Measurements from ENCODE around the gene RNF133.

The RNF133 gene

GRCh38 chr7:122699017-122699416 lies at the start of gene RNF133:
RNF133 (minus strand) TSS chr7:122699117; CDS start chr7:122698918, 199 bp downstream.
- DNase-seq (ENCODE audit: low read depth), result no peak
- no peak within 1 kb of the TSS for H3K4me3 ChIP-seq (ENCODE audit: low read depth, low read length)

- H3K4me3 ChIP-seq (ENCODE audit: low read depth, low read length), result no peak overlapping the region
- no peak for DNase-seq (ENCODE audit: low read depth)
Observed at GRCh38 chr7:122748195-122748594, 49.3 kb upstream of the RNF133 start.

GRCh38 chr7:122746948-122747347 lies 48.0 kb upstream of the RNF133 start:
- H3K4me3 ChIP-seq (ENCODE audit: low read depth, low read length), result no peak overlapping the region
- no peak for DNase-seq (ENCODE audit: low read depth)

- no peak for DNase-seq (ENCODE audit: low read depth)
- no peak overlapping the region for H3K4me3 ChIP-seq (ENCODE audit: low read depth, low read length)
Observed at GRCh38 chr7:122743211-122743610, 44.3 kb upstream of the RNF133 start.

GRCh38 chr7:122738947-122739346 lies 40.0 kb upstream of the RNF133 start:
- H3K4me3 ChIP-seq (ENCODE audit: low read depth, low read length), result no peak overlapping the region
- no peak for DNase-seq (ENCODE audit: low read depth)

- no peak overlapping the region for H3K4me3 ChIP-seq (ENCODE audit: low read depth, low read length)
- DNase-seq (ENCODE audit: low read depth), result no peak
Observed at GRCh38 chr7:122736183-122736582, 37.3 kb upstream of the RNF133 start.

- no peak overlapping the region for H3K4me3 ChIP-seq (ENCODE audit: low read depth, low read length)
- no peak for DNase-seq (ENCODE audit: low read depth)
Observed at GRCh38 chr7:122727759-122728158, 28.8 kb upstream of the RNF133 start.

- DNase-seq (ENCODE audit: low read depth), result no peak
- H3K4me3 ChIP-seq (ENCODE audit: low read depth, low read length), result no peak overlapping the region
Observed at GRCh38 chr7:122727354-122727753, 28.4 kb upstream of the RNF133 start.

- no peak overlapping the region for H3K4me3 ChIP-seq (ENCODE audit: low read depth, low read length)
- no peak for DNase-seq (ENCODE audit: low read depth)
Observed at GRCh38 chr7:122726881-122727280, 28.0 kb upstream of the RNF133 start.

- no peak for DNase-seq (ENCODE audit: low read depth)
- no peak overlapping the region for H3K4me3 ChIP-seq (ENCODE audit: low read depth, low read length)
Observed at GRCh38 chr7:122724366-122724765, 25.4 kb upstream of the RNF133 start.

- DNase-seq (ENCODE audit: low read depth), result no peak
- H3K4me3 ChIP-seq (ENCODE audit: low read depth, low read length), result no peak overlapping the region
Observed at GRCh38 chr7:122719010-122719578, 20.2 kb upstream of the RNF133 start.

- no peak overlapping the region for H3K4me3 ChIP-seq (ENCODE audit: low read depth, low read length)
- no peak for DNase-seq (ENCODE audit: low read depth)
Observed at GRCh38 chr7:122717356-122718089, 18.6 kb upstream of the RNF133 start.

GRCh38 chr7:122715183-122715582 lies 16.3 kb upstream of the RNF133 start:
- H3K4me3 ChIP-seq (ENCODE audit: low read depth, low read length), result no peak overlapping the region
- DNase-seq (ENCODE audit: low read depth), result no peak

GRCh38 chr7:122710916-122711315 lies 12.0 kb upstream of the RNF133 start:
- no peak for DNase-seq (ENCODE audit: low read depth)
- no peak overlapping the region for H3K4me3 ChIP-seq (ENCODE audit: low read depth, low read length)

GRCh38 chr7:122709930-122710646 lies 11.2 kb upstream of the RNF133 start:
- no peak for DNase-seq (ENCODE audit: low read depth)

GRCh38 chr7:122706836-122707235 lies 7.9 kb upstream of the RNF133 start:
- no peak for DNase-seq (ENCODE audit: low read depth)
- no peak overlapping the region for H3K4me3 ChIP-seq (ENCODE audit: low read depth, low read length)

More at GRCh38 chr7:122709930-122710646, 11.2 kb upstream of the RNF133 start:
- no peak overlapping the region for H3K4me3 ChIP-seq (ENCODE audit: low read depth, low read length)

GRCh38 chr7:122702872-122703510 lies 4.1 kb upstream of the RNF133 start, which contains the start of gene RNF148:
RNF148 (minus strand) TSS chr7:122702922; CDS start chr7:122702750, 172 bp downstream.
- no peak for DNase-seq (ENCODE audit: low read depth)
- H3K4me3 ChIP-seq (ENCODE audit: low read depth, low read length), result no peak within 1 kb of the TSS

- DNase-seq (ENCODE audit: low read depth), result no peak
- no peak overlapping the region for H3K4me3 ChIP-seq (ENCODE audit: low read depth, low read length)
Observed at GRCh38 chr7:122695816-122696215, 3.1 kb downstream of the RNF133 start.

GRCh38 chr7:122694697-122695096 lies 4.2 kb downstream of the RNF133 start:
- H3K4me3 ChIP-seq (ENCODE audit: low read depth, low read length), result no peak overlapping the region
- DNase-seq (ENCODE audit: low read depth), result no peak

- no peak overlapping the region for H3K4me3 ChIP-seq (ENCODE audit: low read depth, low read length)
- DNase-seq (ENCODE audit: low read depth), result no peak
Observed at GRCh38 chr7:122692769-122693309, 6.1 kb downstream of the RNF133 start.

Measured in skeletal muscle cell (primary cell).